Right cardiac atrium (tissue), 5 donors: ENCODE results near the gene ERGIC3. TPM values are rescaled to one million over a fixed set of nuclear protein-coding genes. Genes with fewer than 3 reads are reported as not detected.
A peak's percentile ranks its signal among the peaks of the same experiment; 100 is the strongest.
"Not testable (repeated sequence)": the region's sequence is repeated elsewhere in the genome, so short reads cannot be mapped to it uniquely, and the experiment has no call there.

Experiments used
- ATAC-seq, 2 donors: fragments of 200-7000 bp; cut with Tn5 transposase; one replicate each; pipeline versions ENCODE4 v1.8.0 to v1.9.1; 2020; ENCODE audit warnings: moderate library complexity in 2 of 2, mild to moderate bottlenecking in 1 of 2
- DNase-seq, 3 donors: peaks; one replicate each; pipeline ENCODE4 v3.0.0-alpha.2; 2020
- H3K27ac ChIP-seq: one replicate; pipeline ENCODE4 v1.5.1; 2013; ENCODE audit warnings: mild to moderate bottlenecking, low read length, control low read depth, moderate library complexity
- H3K27me3 ChIP-seq: one replicate; pipeline ENCODE4 v1.6.1; 2013; ENCODE audit not compliant: control insufficient read depth, insufficient read depth
- H3K4me1 ChIP-seq: one replicate; pipeline ENCODE4 v1.6.1; 2013; ENCODE audit warnings: low read length; ENCODE audit not compliant: control insufficient read depth, insufficient read depth
- H3K4me3 ChIP-seq: one replicate; pipeline ENCODE4 v1.5.1; 2013; ENCODE audit warnings: low read length, control low read depth
- H3K9me3 ChIP-seq: one replicate; pipeline ENCODE4 v1.6.1; 2013; ENCODE audit warnings: low read length; ENCODE audit not compliant: control insufficient read depth
- WGBS: extraction: QIAGEN DNeasy Blood & Tissue Kit; methylation state at CpG from one replicate; pipeline ENCODE4 v1.1.7; 2013; 5-methylcytosine and 5-hydroxymethylcytosine counted together
- intact Hi-C, 4 donors: fragments of 100-400 bp; cut with DNase I; formaldehyde crosslinking; loops; one replicate each; pipeline versions ENCODE4 v1.11.0 to v1.14.0; 2022 to 2023
- polyA plus RNA-seq: library from polyadenylated mRNA; stranded (reverse); fragments of 200-250 nt; gene quantifications from one replicate; pipeline ENCODE4 v1.2.3, GENCODE V29; 2013
- total RNA-seq, 4 donors: library from RNA; stranded (reverse); fragmentation: NEBNext Ultra II Directional; extraction: Animal tissue kit (Norgen Biotek cat#: 25700); gene quantifications; one replicate each; pipeline ENCODE4 v1.2.1, GENCODE V29; 2021
- donor health status: healthy with polysubstance abuse.
- donor health status: DM: no; HTN: yes; CAD: no.
- donor health status: DM: no; HTN: no; CAD: no.
- donor health status: DM: no; HTN: yes; CAD: no; lungs with severe emphysema.
- donor health status: DM: yes; HTN: yes; CAD: no.

Gene ERGIC3
- total and polyA plus RNA-seq, 5 donors: 83.7 to 138 (median 132) TPM

- DNase-seq (no peak), ATAC-seq (no peak)
- H3K4me1 ChIP-seq: peaks cover 3% of the 10 kb centered on the region
- WGBS: 82% methylated on average over 9 of the region's 9 CpGs
- intact Hi-C loops: no loop called here
- H3K27me3 ChIP-seq: no peaks in the 10 kb centered on the region
- H3K27ac ChIP-seq: no peak overlapping the region
- no peak overlapping the region for H3K4me3 ChIP-seq
- no peaks in the 10 kb centered on the region for H3K9me3 ChIP-seq
Measured at GRCh38 chr20:35547329-35547728, 5.5 kb downstream of the ERGIC3 start.

GRCh38 chr20:35551503-35551902 lies 9.6 kb downstream of the ERGIC3 start:
- WGBS: 44% methylated on average over 4 of the region's 4 CpGs
- Histone ChIP-seq H3K27me3 (no peaks in the 10 kb centered on the region), H3K9me3 (no peaks in the 10 kb centered on the region), H3K4me3 (no peak overlapping the region), H3K4me1 (no peaks in the 10 kb centered on the region), H3K27ac (no peak overlapping the region)
- intact Hi-C loops: no loop called here
- peak in 1 of 2 donors; percentile 33 for ATAC-seq
- DNase-seq: peak in 2 of 3 donors; percentile 69 to 73

- DNase-seq: no peak
- 94% methylated on average over 3 of the region's 3 CpGs for WGBS
- no peaks in the 10 kb centered on the region for H3K4me1 ChIP-seq
- no peaks in the 10 kb centered on the region for H3K27me3 ChIP-seq
- H3K27ac ChIP-seq: no peak overlapping the region
- intact Hi-C loops: no loop called here
- no peak for ATAC-seq
- no peak overlapping the region for H3K4me3 ChIP-seq
- no peaks in the 10 kb centered on the region for H3K9me3 ChIP-seq
Measured at GRCh38 chr20:35552914-35553313, 11.0 kb downstream of the ERGIC3 start.

DNA sequence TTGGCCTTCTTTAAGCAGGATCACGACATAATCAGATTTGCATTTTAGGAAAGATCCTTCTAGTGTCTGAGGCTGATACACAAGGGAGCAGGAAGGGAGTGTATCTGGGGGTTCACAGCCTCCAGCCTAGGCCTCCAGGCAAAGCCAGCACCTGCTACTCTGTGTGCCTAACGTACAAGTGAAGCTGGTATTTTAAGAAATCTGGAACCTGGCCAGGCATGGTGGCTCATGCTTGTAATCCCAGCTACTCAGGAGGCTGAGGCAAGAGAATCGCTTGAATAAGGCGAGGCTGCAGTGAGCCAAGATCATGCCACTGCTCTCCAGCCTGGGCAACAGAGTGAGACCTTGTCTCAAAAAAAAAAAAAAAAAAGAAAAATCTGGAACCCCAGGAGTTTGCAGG lies 13.6 kb downstream of the ERGIC3 start:
- WGBS: 75% methylated on average over 4 of the region's 4 CpGs
- H3K9me3 ChIP-seq, H3K27me3 ChIP-seq, intact Hi-C loops, H3K4me3 ChIP-seq, ATAC-seq, H3K4me1 ChIP-seq, DNase-seq, H3K27ac ChIP-seq: not testable (repeated sequence)

DNA sequence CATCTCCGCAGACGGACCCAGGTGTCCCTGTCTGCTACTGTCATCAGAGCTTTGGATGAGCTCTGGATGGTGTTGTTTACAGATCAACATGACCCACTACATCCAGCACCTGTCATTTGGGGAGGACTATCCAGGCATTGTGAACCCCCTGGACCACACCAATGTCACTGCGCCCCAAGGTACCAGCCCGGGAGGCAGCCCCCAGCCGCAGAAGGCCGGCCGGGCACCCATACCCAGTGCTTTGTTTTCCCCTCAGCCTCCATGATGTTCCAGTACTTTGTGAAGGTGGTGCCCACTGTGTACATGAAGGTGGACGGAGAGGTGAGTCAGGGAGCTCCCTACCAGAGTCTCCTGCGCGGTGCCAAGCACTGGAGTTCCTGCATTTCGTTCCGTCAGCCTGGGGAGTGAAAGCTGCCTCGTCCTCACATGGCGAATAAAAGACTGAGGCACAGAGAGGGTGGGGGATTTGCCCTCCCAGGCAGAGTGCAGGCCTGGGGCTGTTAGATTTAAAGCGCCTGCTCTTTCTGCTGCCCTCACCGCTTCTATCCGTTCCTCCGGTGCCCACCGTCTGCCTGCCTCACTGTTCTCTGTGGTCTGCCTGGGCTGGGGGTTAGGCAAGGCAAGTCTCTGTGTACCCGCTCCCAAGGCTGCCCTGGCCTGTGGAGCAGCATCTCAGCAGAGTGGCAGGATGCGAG lies 14.2 kb downstream of the ERGIC3 start:
- 95% methylated on average over 21 of the region's 21 CpGs for WGBS
- intact Hi-C loops: no loop called here
- Histone ChIP-seq H3K4me3 (no peak overlapping the region), H3K9me3 (no peaks in the 10 kb centered on the region), H3K27me3 (no peaks in the 10 kb centered on the region), H3K27ac (no peak overlapping the region), H3K4me1 (no peaks in the 10 kb centered on the region)
- no peak for DNase-seq
- no peak for ATAC-seq

- intact Hi-C loops: no loop called here
- DNase-seq (no peak), ATAC-seq (no peak)
- 97% methylated on average over 8 of the region's 8 CpGs for WGBS
- Histone ChIP-seq H3K4me3 (no peak overlapping the region), H3K9me3 (no peaks in the 10 kb centered on the region), H3K27ac (no peak overlapping the region), H3K4me1 (no peaks in the 10 kb centered on the region), H3K27me3 (no peaks in the 10 kb centered on the region)
Measured at GRCh38 chr20:35556871-35557270, 15.0 kb downstream of the ERGIC3 start.

DNA sequence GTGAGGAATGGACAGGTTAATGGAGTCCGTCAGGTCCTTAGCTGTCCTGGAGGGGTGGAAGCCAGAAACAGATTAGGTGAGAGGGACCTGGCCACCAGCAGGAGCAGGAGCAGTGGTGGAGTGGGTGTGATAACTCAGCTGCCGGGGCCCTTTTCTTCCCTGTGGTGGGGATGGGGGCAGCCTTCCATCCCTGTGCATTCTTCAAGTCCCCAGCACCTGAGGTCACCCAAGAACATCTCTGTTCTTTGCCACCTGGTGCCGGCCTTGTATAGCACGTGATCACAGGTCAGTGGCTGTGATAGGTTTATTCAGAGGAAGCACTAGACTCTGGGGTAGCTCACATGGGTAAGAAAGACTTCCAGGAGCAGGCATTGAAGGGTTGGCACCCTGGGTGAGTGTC lies 16.6 kb downstream of the ERGIC3 start:
- Histone ChIP-seq H3K27me3 (no peaks in the 10 kb centered on the region), H3K4me1 (no peaks in the 10 kb centered on the region), H3K9me3 (no peaks in the 10 kb centered on the region), H3K4me3 (no peak overlapping the region), H3K27ac (no peak overlapping the region)
- WGBS: 87% methylated on average over 4 of the region's 4 CpGs
- DNase-seq (no peak), ATAC-seq (no peak)
- intact Hi-C loops: no loop called here

DNA sequence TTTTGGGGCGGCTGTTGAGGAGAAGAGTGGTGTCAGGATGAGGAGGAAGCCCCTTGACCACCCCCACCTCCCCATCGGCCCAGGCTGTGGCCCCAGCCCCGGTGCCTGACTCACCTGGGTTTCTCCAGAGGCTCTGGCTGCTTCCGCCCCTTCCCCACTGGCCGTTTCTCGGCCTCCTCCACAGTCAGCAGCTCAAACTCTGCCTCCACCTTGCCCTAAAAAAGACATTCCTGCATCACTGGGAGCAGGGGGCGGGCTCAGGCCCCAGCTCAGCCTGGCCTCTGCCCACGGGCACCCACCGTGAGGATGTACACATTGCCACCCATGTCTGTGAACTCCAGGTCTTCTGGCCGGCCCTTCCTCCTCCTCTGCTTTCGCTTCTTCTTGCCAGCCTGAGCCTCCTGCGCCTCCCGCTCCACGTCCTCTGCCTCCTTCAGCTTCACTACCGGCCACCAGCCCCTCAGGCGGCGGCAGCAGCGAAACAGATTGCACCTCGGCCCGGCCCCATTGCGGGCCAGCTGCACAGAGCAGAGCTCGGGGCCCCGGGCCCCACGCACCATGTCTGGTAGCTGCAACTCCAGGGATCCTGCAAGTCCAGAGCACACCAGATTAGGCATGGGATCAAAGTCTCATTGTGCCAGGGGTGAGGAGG lies 17.3 kb downstream of the ERGIC3 start:
- no peak overlapping the region for H3K4me3 ChIP-seq
- DNase-seq (no peak), ATAC-seq (no peak)
- H3K27ac ChIP-seq: no peak overlapping the region
- whole genome bisulfite sequencing: 90% methylated on average over 24 of the region's 24 CpGs
- no peaks in the 10 kb centered on the region for H3K4me1 ChIP-seq
- no peaks in the 10 kb centered on the region for H3K27me3 ChIP-seq
- intact Hi-C loops: no loop called here
- no peaks in the 10 kb centered on the region for H3K9me3 ChIP-seq

- no peak for DNase-seq
- ATAC-seq: no peak
- 70% methylated on average over 18 of the region's 18 CpGs for WGBS
Measured at GRCh38 chr20:35560105-35560511, 18.2 kb downstream of the ERGIC3 start.

GRCh38 chr20:35560541-35560940 lies 18.7 kb downstream of the ERGIC3 start:
- DNase-seq: no peak
- ATAC-seq: no peak
- no peaks in the 10 kb centered on the region for H3K4me1 ChIP-seq
- intact Hi-C loops: no loop called here
- H3K4me3 ChIP-seq: no peak overlapping the region
- H3K9me3 ChIP-seq: no peaks in the 10 kb centered on the region
- 71% methylated on average over 10 of the region's 10 CpGs for WGBS
- H3K27me3 ChIP-seq: no peaks in the 10 kb centered on the region
- no peak overlapping the region for H3K27ac ChIP-seq

More at GRCh38 chr20:35560105-35560511, 18.2 kb downstream of the ERGIC3 start:
- H3K27me3 ChIP-seq: no peaks in the 10 kb centered on the region
- H3K4me1 ChIP-seq: no peaks in the 10 kb centered on the region
- no peak overlapping the region for H3K27ac ChIP-seq
- no peaks in the 10 kb centered on the region for H3K9me3 ChIP-seq
- H3K4me3 ChIP-seq: no peak overlapping the region
- intact Hi-C loops: no loop called here

- 19% methylated on average over 7 of the region's 7 CpGs for WGBS
- no peak overlapping the region for H3K27ac ChIP-seq
- no peaks in the 10 kb centered on the region for H3K27me3 ChIP-seq
- DNase-seq (no peak), ATAC-seq (peak; percentile 40 to 59)
- H3K4me1 ChIP-seq: no peaks in the 10 kb centered on the region
- H3K9me3 ChIP-seq: no peaks in the 10 kb centered on the region
- no peak overlapping the region for H3K4me3 ChIP-seq
- intact Hi-C loops: no loop called here
Measured at GRCh38 chr20:35561268-35561667, 19.4 kb downstream of the ERGIC3 start.
